HEK293 (cell line): ENCODE data around the gene CCDC141.

Source experiments
- CTCF ChIA-PET: fragments of 350-600 bp; formaldehyde crosslinking; extraction: SDS; loops from one replicate; lab custom pipeline; 2021; ENCODE audit warnings: antibody characterized with exemption; lab: Yijun Ruan, JAX
- POLR2A ChIA-PET: fragments of 300-600 bp; formaldehyde crosslinking; extraction: SDS; loops from one replicate; lab custom pipeline; 2020; ENCODE audit warnings: antibody characterized with exemption, inconsistent platforms; lab: Yijun Ruan, JAX
- H3K27ac ChIP-seq: fragments of 200-500 bp; sonication (Bioruptor generic); 2 replicates; pipeline ENCODE4 v1.5.1; 2014; ENCODE audit warnings: low read depth, low read length, control low read depth, inconsistent platforms; ENCODE audit errors: extremely low read depth
- H3K36me3 ChIP-seq, 2 experiments: fragments of 200-500 bp in 1 of 2; sonication (Bioruptor generic) in 1 of 2; 1 replicate in 1 of 2; 2 replicates in 1 of 2; pipeline ENCODE4 v1.5.1; 2014 to 2017; ENCODE audit warnings: inconsistent platforms in 2 of 2, low read length in 2 of 2; ENCODE audit not compliant: control insufficient read depth in 2 of 2, insufficient read depth in 1 of 2
- H3K4me1 ChIP-seq: fragments of 200-500 bp; sonication (Bioruptor generic); 2 replicates; pipeline ENCODE4 v1.5.1; 2014; ENCODE audit warnings: mild to moderate bottlenecking, low read length, inconsistent platforms; ENCODE audit not compliant: control insufficient read depth, insufficient read depth
- H3K4me3 ChIP-seq: 2 replicates; pipeline ENCODE4 v1.5.1; 2011; ENCODE audit warnings: low read depth, mild to moderate bottlenecking, control low read depth, low read length, moderate library complexity
- H3K9me3 ChIP-seq: fragments of 200-500 bp; sonication (Bioruptor generic); 2 replicates; pipeline ENCODE4 v1.5.1; 2014; ENCODE audit warnings: low read depth, low read length, inconsistent platforms; ENCODE audit not compliant: control insufficient read depth, insufficient read depth
- ATF2 ChIP-seq: fragments of 450-650 bp; formaldehyde crosslinking; IDR thresholded peaks from 2 replicates; pipeline ENCODE4 v1.5.1; 2016; ENCODE audit warnings: missing biosample characterization, missing genetic modification characterization, low read depth
- KLF1 ChIP-seq: fragments of 450-650 bp; formaldehyde crosslinking; IDR thresholded peaks from 2 replicates; pipeline ENCODE4 v1.5.1; 2016; ENCODE audit warnings: missing biosample characterization, missing genetic modification characterization
- KLF10 ChIP-seq: fragments of 450-650 bp; IDR thresholded peaks from 2 replicates; pipeline ENCODE4 v1.5.1; 2018; ENCODE audit warnings: missing biosample characterization, mild to moderate bottlenecking, missing genetic modification characterization
- TRIM28 ChIP-seq: IDR thresholded peaks from 2 replicates; pipeline ENCODE4 v1.6.1; 2011; ENCODE audit warnings: low read length, control low read depth, borderline replicate concordance
- YY2 ChIP-seq: fragments of 450-650 bp; formaldehyde crosslinking; IDR thresholded peaks from 2 replicates; pipeline ENCODE4 v1.5.1; 2016; ENCODE audit warnings: missing biosample characterization, missing genetic modification characterization
- ZNF140 ChIP-seq: fragments of 450-650 bp; formaldehyde crosslinking; IDR thresholded peaks from 2 replicates; pipeline ENCODE4 v1.5.1; 2016; ENCODE audit warnings: missing biosample characterization, missing genetic modification characterization
- ZNF157 ChIP-seq: fragments of 450-650 bp; formaldehyde crosslinking; IDR thresholded peaks from 2 replicates; pipeline ENCODE4 v1.5.1; 2016; ENCODE audit warnings: missing biosample characterization, missing genetic modification characterization
- ZNF18 ChIP-seq: fragments of 450-650 bp; formaldehyde crosslinking; IDR thresholded peaks from 2 replicates; pipeline ENCODE4 v1.5.1; 2016; ENCODE audit warnings: missing biosample characterization, missing genetic modification characterization
- ZNF2 ChIP-seq: fragments of 450-650 bp; formaldehyde crosslinking; IDR thresholded peaks from 2 replicates; pipeline ENCODE4 v1.5.1; 2016; ENCODE audit warnings: missing biosample characterization, missing genetic modification characterization
- ZNF266 ChIP-seq: fragments of 450-650 bp; formaldehyde crosslinking; IDR thresholded peaks from 2 replicates; pipeline ENCODE4 v1.5.1; 2016; ENCODE audit warnings: missing biosample characterization, missing genetic modification characterization, low read depth
- ZNF335 ChIP-seq: fragments of 450-650 bp; formaldehyde crosslinking; conservative IDR thresholded peaks from 2 replicates; pipeline ENCODE4 v1.5.1; 2016; ENCODE audit warnings: missing biosample characterization, missing genetic modification characterization
- ZNF350 ChIP-seq: fragments of 450-650 bp; formaldehyde crosslinking; IDR thresholded peaks from 2 replicates; pipeline ENCODE4 v1.5.0; 2017; ENCODE audit warnings: missing biosample characterization, mild to moderate bottlenecking, missing genetic modification characterization
- ZNF354C ChIP-seq: fragments of 450-650 bp; formaldehyde crosslinking; IDR thresholded peaks from 2 replicates; pipeline ENCODE4 v1.5.1; 2016; ENCODE audit warnings: missing biosample characterization, missing genetic modification characterization, low read depth, borderline replicate concordance
- ZNF518A ChIP-seq: fragments of 450-650 bp; formaldehyde crosslinking; conservative IDR thresholded peaks from 2 replicates; pipeline ENCODE4 v1.5.1; 2016; ENCODE audit warnings: low read depth, missing biosample characterization, missing genetic modification characterization
- ZNF530 ChIP-seq: fragments of 450-650 bp; formaldehyde crosslinking; IDR thresholded peaks from 2 replicates; pipeline ENCODE4 v1.5.1; 2016; ENCODE audit warnings: low read depth, missing biosample characterization, missing genetic modification characterization
- ZNF561 ChIP-seq: fragments of 450-650 bp; IDR thresholded peaks from 2 replicates; pipeline ENCODE4 v1.5.1; 2018; ENCODE audit warnings: missing biosample characterization, missing genetic modification characterization, borderline replicate concordance
- ZNF654 ChIP-seq: fragments of 450-650 bp; formaldehyde crosslinking; IDR thresholded peaks from 2 replicates; pipeline ENCODE4 v1.5.1; 2016; ENCODE audit warnings: low read depth, missing biosample characterization, missing genetic modification characterization

Gene CCDC141

GRCh38 chr2:178833382-178833781 lies 216.6 kb downstream of the CCDC141 start:
- H3K4me3 ChIP-seq = no peak overlapping the region
- POLR2A ChIA-PET = no interaction called here
- no peaks in the 10 kb centered on the region for H3K36me3 ChIP-seq
- peak; percentile 44; the same call in 1 of the 2 replicates for TF ChIP-seq ATF2 (tag by site-specific recombination)
- no peak for TF ChIP-seq KLF10 (tag by site-specific recombination)
- TF ChIP-seq ZNF18 (tag by site-specific recombination) = no peak
- TF ChIP-seq TRIM28 = no peak
- TF ChIP-seq ZNF561 (tag by site-specific recombination) = no peak
- TF ChIP-seq ZNF157 (tag by site-specific recombination) = no peak
- TF ChIP-seq ZNF654 (tag by site-specific recombination) = no peak
- TF ChIP-seq ZNF335 = no peak
- TF ChIP-seq YY2 (tag by site-specific recombination) = no peak
- TF ChIP-seq, all 188 proteins: peak for 1
- Histone ChIP-seq H3K9me3 (no peaks in the 10 kb centered on the region), H3K27ac (no peak overlapping the region), H3K4me1 (no peaks in the 10 kb centered on the region)
- CTCF ChIA-PET = interaction anchor here (1.4 kb wide), 1 partner anchor 72 kb away, joined by 7 read pairs; no protein-coding TSS in a partner anchor

- no peaks in the 10 kb centered on the region for H3K9me3 ChIP-seq
- no peaks in the 10 kb centered on the region for H3K4me1 ChIP-seq
- H3K27ac ChIP-seq = no peak overlapping the region
- POLR2A ChIA-PET = no interaction called here
- CTCF ChIA-PET = no interaction called here
- H3K4me3 ChIP-seq = no peak overlapping the region
- H3K36me3 ChIP-seq = no peaks in the 10 kb centered on the region
- TF ChIP-seq ZNF354C = no peak
- no peak for TF ChIP-seq ZNF140 (tag by site-specific recombination)
- no peak for TF ChIP-seq YY2 (tag by site-specific recombination)
- no peak for TF ChIP-seq ZNF350 (tag by site-specific recombination)
- no peak for TF ChIP-seq ZNF518A (tag by site-specific recombination)
- TF ChIP-seq ZNF530 (tag by site-specific recombination) = no peak
- no peak for TF ChIP-seq ZNF266 (tag by site-specific recombination)
- TF ChIP-seq KLF1 (tag by site-specific recombination) = no peak
- TF ChIP-seq ZNF2 = no peak
Measured at GRCh38 chr2:178830451-178830850, 219.5 kb downstream of the CCDC141 start.
